RCC 7860 (cell line): Measurements from ENCODE around the gene HDAC4.

ENCODE experiments used
- DNase-seq: peaks from one replicate; pipeline ENCODE4 v3.0.0-alpha.2; 2015; ENCODE audit warnings: low spot score
- FAIRE-seq: peaks from 2 replicates; lab custom pipeline; 2012; peaks lifted over from hg19 to GRCh38; lab: Jason Lieb, UNC

Gene HDAC4

GRCh38 chr2:239194731-239195317 is 206.0 kb downstream of the HDAC4 start:
- FAIRE-seq, result no peak
- DNase-seq, result no peak

GRCh38 chr2:239193925-239194677 is 206.7 kb downstream of the HDAC4 start:
- no peak for DNase-seq
- no peak for FAIRE-seq

- FAIRE-seq (no peak), DNase-seq (no peak)
Measured at GRCh38 chr2:239193401-239193811, 207.4 kb downstream of the HDAC4 start.

- no peak for DNase-seq
- FAIRE-seq, result no peak
Measured at GRCh38 chr2:239192975-239193374, 207.8 kb downstream of the HDAC4 start.

- FAIRE-seq, result no peak
- DNase-seq, result no peak
Measured at GRCh38 chr2:239192456-239192855, 208.4 kb downstream of the HDAC4 start.

GRCh38 chr2:239190921-239191885 is 209.6 kb downstream of the HDAC4 start:
- FAIRE-seq, result no peak

DNA sequence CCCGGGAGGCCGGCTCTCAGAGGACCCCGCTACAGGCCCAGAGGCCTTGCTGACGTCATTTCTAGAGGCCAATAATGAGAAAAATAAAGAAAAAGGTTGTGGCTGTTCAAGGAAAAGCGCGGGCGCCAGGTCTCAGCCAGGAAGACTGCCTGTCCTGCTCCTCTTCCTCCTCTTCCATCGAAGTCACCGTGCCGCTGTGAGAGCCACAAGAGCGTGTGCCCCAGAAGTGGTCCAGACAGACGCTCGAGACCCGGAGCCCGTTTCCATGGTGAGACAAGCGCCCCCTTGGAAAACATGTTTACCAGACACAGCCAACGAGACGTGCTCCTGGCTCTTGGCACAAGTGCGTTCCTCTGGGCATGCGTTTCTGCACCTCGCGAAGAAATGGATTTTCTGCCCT is 210.5 kb downstream of the HDAC4 start:
- FAIRE-seq, result no peak
- DNase-seq, result no peak

More at GRCh38 chr2:239190921-239191885, 209.6 kb downstream of the HDAC4 start:
- DNase-seq, result no peak

DNA sequence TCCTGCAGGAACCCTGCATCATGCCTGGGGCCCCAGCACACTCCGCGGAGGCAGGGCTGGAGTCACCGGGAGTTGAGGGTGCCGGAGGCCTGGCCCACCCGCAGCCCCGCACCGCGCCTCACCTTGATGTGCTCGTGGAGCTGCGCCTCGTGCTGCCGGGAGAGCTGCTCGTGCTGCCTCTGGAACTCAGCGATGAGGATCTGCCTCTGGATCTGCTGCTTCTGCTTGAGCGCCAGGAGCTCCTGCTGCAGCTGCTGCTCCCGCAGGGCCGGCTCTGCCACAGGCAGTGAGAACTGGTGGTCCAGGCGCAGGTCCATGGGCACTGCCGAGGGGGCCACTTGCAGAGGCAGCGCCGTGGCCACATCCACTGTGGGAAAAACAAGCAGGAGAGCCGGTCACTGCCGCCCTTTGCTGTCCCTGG is 211.1 kb downstream of the HDAC4 start:
- no peak for FAIRE-seq
- DNase-seq, result no peak

DNA sequence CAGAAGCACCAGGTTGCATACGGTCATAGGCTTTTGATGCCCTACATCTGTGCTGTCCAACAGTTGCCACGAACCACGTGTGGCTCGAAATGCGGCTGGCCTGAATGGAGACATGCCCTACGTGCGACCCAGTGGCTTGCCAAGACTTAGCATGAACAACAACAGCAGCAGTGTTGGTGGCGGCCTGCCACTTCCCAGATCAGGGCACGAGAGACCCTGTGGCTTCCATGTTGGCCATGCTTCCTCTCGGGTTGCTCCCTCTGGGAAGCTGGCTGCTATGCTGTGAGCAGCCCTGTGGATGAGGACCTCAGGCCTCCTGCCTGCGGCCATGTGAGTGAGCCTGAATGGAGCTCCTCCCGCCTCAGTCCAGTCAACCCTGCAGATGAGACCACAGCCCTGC is 212.3 kb downstream of the HDAC4 start:
- DNase-seq (no peak), FAIRE-seq (no peak)

DNA sequence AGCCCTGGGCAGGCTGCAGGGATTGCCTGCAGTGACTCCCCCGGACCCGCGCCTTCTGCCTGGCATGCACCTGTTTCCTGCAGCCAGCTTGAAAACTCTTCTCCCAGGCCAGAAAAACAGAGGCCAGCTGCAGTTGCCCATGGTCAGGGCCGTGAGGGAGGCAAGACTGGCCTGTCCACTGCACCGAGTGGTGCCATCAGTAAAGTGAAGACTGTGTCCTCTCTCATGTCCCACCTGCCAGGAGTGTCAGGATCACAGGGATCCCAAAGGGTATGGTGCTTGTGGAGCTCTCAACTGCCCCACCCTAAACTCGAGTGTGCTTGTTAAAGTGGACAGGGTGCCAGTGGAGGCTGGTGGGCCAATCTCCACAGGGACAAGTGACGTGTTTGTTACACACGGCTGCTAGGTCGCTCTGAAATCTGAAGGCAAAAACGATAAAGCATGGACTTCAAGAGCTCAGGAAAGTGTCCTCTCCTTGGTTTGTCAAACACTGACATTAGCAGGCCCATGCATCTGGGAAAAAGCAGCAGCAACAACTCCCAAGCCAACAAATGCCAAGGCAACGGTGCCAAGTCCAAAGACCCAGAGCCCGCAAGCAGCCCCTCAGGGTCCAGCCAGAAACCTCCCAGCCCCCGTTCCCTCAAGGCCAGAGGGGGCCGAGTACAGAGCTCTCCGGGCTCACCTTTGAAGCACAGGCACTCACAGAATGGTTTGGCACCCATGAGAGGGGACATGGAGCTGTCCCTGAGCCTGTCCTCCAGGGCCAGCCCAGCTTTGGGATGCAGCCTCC is 213.2 kb downstream of the HDAC4 start:
- no peak for FAIRE-seq
- no peak for DNase-seq

- FAIRE-seq (no peak), DNase-seq (no peak)
Measured at GRCh38 chr2:239186516-239187357, 214.1 kb downstream of the HDAC4 start.

- FAIRE-seq (no peak), DNase-seq (no peak)
Measured at GRCh38 chr2:239184968-239185903, 215.6 kb downstream of the HDAC4 start.

- FAIRE-seq, result no peak
- DNase-seq, result no peak
Measured at GRCh38 chr2:239184179-239184578, 216.6 kb downstream of the HDAC4 start.

GRCh38 chr2:239182981-239183791 is 217.6 kb downstream of the HDAC4 start:
- FAIRE-seq, result no peak
- DNase-seq, result no peak

GRCh38 chr2:239181903-239182581 is 218.8 kb downstream of the HDAC4 start:
- DNase-seq (no peak), FAIRE-seq (no peak)

DNA sequence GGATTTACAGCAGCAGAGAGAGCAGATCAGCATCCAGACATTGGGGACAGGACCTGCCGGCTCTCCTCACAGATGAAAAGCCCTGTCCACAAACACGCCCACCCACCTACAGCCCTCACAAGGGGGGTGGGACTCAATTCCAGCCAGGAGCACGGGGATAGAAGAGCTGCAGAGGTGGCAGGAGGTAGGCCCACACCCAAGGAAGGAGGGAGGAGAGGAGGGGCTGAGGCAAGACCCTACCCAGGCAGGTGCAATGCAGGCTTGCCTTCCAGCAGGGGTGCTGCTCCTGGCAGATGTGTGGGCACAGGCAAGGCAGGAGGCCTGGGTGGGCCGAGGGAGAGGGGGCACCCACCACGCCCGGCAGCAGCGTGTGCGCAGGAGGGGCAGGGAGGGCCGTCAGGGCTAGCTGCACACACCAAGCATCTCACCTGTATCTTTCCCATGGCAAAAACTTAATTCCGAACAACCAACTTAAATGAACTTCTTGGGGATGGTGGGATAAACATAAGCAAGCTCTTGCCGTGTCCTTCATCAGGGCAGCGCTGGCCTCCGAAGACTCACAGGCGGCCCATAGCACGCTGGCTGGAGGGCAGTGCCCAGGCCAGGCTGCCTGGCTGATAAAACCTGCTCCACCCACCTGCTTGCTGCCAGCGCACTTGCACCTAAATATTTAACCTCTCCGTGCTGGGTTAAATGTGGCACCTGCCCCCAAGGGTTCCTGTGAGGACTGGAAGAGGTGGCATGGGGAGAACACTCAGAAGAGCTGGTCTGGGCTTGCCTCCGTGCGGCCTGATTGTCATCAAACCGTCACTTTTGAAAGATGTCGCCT is 219.5 kb downstream of the HDAC4 start:
- FAIRE-seq, result no peak
- no peak for DNase-seq
